IMR-90 (cell line): ENCODE measurements around the gene C3AR1. TPM values are rescaled to one million over a fixed set of nuclear protein-coding genes. Genes with fewer than 3 reads are reported as not detected.
A peak's percentile ranks its signal among the peaks of the same experiment; 100 is the strongest.
"Not testable (repeated sequence)": the region's sequence is repeated elsewhere in the genome, so short reads cannot be mapped to it uniquely, and the experiment has no call there.

Experiments
- ATAC-seq: fragments of 200-7000 bp; cut with Tn5 transposase; 2 replicates; pipeline ENCODE4 v1.9.1; 2020; ENCODE audit warnings: low read depth, mild to moderate bottlenecking, moderate library complexity
- BruUV-seq: library from RNA; stranded (reverse); fragments of 400-500 nt; replicated peaks from 2 replicates; lab custom pipeline; 2021; lab: Mats Ljungman, UMichigan
- CTCF ChIA-PET: fragments of 300-600 bp; formaldehyde crosslinking; extraction: SDS; loops from one replicate; lab custom pipeline; 2021; ENCODE audit warnings: antibody characterized with exemption; lab: Yijun Ruan, JAX
- POLR2A ChIA-PET: fragments of 300-600 bp; sonication (Branson Sonifier 250); formaldehyde crosslinking; loops from one replicate; lab custom pipeline; 2022; ENCODE audit warnings: antibody characterized with exemption; ENCODE audit not compliant: unreplicated experiment; lab: Charles Lee
- DNase-seq: peaks from one replicate; pipeline ENCODE4 v3.0.0; 2013
- H2AFZ ChIP-seq: replicated peaks from 2 replicates; pipeline ENCODE3; 2013; ENCODE audit warnings: low read length, mild to moderate bottlenecking; ENCODE audit not compliant: poor library complexity
- H2AK5ac ChIP-seq: 2 replicates; pipeline ENCODE4 v1.6.1; 2013; ENCODE audit warnings: low read depth, low read length, inconsistent platforms
- H2AK9ac ChIP-seq: replicated peaks from 2 replicates; pipeline ENCODE3; 2013; ENCODE audit warnings: mild to moderate bottlenecking, low read depth, low read length, moderate library complexity; ENCODE audit not compliant: poor library complexity
- H2BK120ac ChIP-seq: 2 replicates; pipeline ENCODE4 v1.6.1; 2013; ENCODE audit warnings: low read depth, low read length, inconsistent platforms
- H2BK15ac ChIP-seq: 3 replicates; pipeline ENCODE4 v1.6.1; 2013; ENCODE audit warnings: low read depth, low read length, inconsistent platforms
- H2BK20ac ChIP-seq: 2 replicates; pipeline ENCODE4 v1.6.1; 2013; ENCODE audit warnings: low read depth, mild to moderate bottlenecking, inconsistent platforms, low read length, moderate library complexity
- H2BK5ac ChIP-seq: 2 replicates; pipeline ENCODE4 v1.6.1; 2013; ENCODE audit warnings: mild to moderate bottlenecking, low read depth, low read length, inconsistent platforms; ENCODE audit not compliant: poor library complexity, severe bottlenecking
- H3K14ac ChIP-seq: replicated peaks from 2 replicates; pipeline ENCODE4 v1.6.1; 2013; ENCODE audit warnings: low read depth, low read length, inconsistent platforms
- H3K18ac ChIP-seq: 2 replicates; pipeline ENCODE4 v1.6.1; 2013; ENCODE audit warnings: low read depth, low read length, control low read depth
- H3K23ac ChIP-seq: 2 replicates; pipeline ENCODE4 v1.6.1; 2013; ENCODE audit warnings: low read depth, low read length, inconsistent platforms
- H3K27ac ChIP-seq: 2 replicates; pipeline ENCODE4 v1.5.1; 2013; ENCODE audit warnings: mild to moderate bottlenecking, control low read depth, low read length; ENCODE audit not compliant: insufficient read depth
- H3K27me3 ChIP-seq: 2 replicates; pipeline ENCODE4 v1.6.1; 2013; ENCODE audit warnings: low read length; ENCODE audit not compliant: control insufficient read depth, insufficient read depth
- H3K36me3 ChIP-seq: 2 replicates; pipeline ENCODE4 v1.6.1; 2013; ENCODE audit warnings: low read length, mixed read lengths; ENCODE audit not compliant: control insufficient read depth, insufficient read depth
- H3K4ac ChIP-seq: 2 replicates; pipeline ENCODE4 v1.6.1; 2013; ENCODE audit warnings: low read depth, low read length, inconsistent platforms
- H3K4me1 ChIP-seq: 2 replicates; pipeline ENCODE4 v1.6.1; 2013; ENCODE audit warnings: low read length, mixed read lengths; ENCODE audit not compliant: control insufficient read depth, insufficient read depth
- H3K4me2 ChIP-seq: 2 replicates; pipeline ENCODE4 v1.6.1; 2013; ENCODE audit warnings: low read depth, mild to moderate bottlenecking, control low read depth, low read length, moderate library complexity
- H3K4me3 ChIP-seq: 2 replicates; pipeline ENCODE4 v1.5.1; 2013; ENCODE audit warnings: low read depth, mild to moderate bottlenecking, control low read depth, low read length, moderate library complexity; ENCODE audit not compliant: insufficient read depth
- H3K56ac ChIP-seq: 2 replicates; pipeline ENCODE4 v1.6.1; 2013; ENCODE audit warnings: low read length, inconsistent platforms; ENCODE audit not compliant: insufficient read depth; ENCODE audit errors: extremely low read depth
- H3K79me1 ChIP-seq, 2 experiments: 2 replicates each; pipeline ENCODE4 v1.6.1; 2013; ENCODE audit warnings: low read length in 2 of 2, inconsistent platforms in 1 of 2, low read depth in 1 of 2
- H3K9ac ChIP-seq: 2 replicates; pipeline ENCODE4 v1.6.1; 2013; ENCODE audit warnings: low read depth, low read length, control low read depth
- H3K9me1 ChIP-seq: 2 replicates; pipeline ENCODE4 v1.6.1; 2013; ENCODE audit warnings: low read length, inconsistent platforms; ENCODE audit not compliant: insufficient read depth
- H3K9me3 ChIP-seq: 2 replicates; pipeline ENCODE4 v1.6.1; 2013; ENCODE audit warnings: low read length; ENCODE audit not compliant: control insufficient read depth, insufficient read depth
- H4K20me1 ChIP-seq: 2 replicates; pipeline ENCODE4 v1.6.1; 2013; ENCODE audit warnings: low read length, inconsistent platforms; ENCODE audit not compliant: insufficient read depth
- H4K5ac ChIP-seq: 2 replicates; pipeline ENCODE4 v1.6.1; 2013; ENCODE audit warnings: mild to moderate bottlenecking, low read depth, low read length, control low read depth
- H4K8ac ChIP-seq, 2 experiments: 2 replicates each; pipeline ENCODE4 v1.6.1; 2013; ENCODE audit warnings: low read depth in 2 of 2, low read length in 2 of 2, control low read depth in 1 of 2, inconsistent platforms in 1 of 2
- H4K91ac ChIP-seq: 2 replicates; pipeline ENCODE4 v1.6.1; 2013; ENCODE audit warnings: low read depth, low read length, inconsistent platforms; ENCODE audit not compliant: insufficient read depth
- CEBPB ChIP-seq: IDR thresholded peaks from 2 replicates; pipeline ENCODE4 v1.6.1; 2012; ENCODE audit warnings: low read depth, low read length, improper control_type of control experiment
- RAD21 ChIP-seq: IDR thresholded peaks from 2 replicates; pipeline ENCODE4 v1.6.1; 2012; ENCODE audit warnings: low read length, improper control_type of control experiment
- WGBS, 2 experiments: methylation state at CpG; one replicate each; pipeline versions ENCODE4 v1.1.5 to v1.1.7; 2013; ENCODE audit warnings: missing lambda C conversion rate in 2 of 2; ENCODE audit not compliant: insufficient read length in 1 of 2; ENCODE audit errors: extremely low coverage in 2 of 2; 5-methylcytosine and 5-hydroxymethylcytosine counted together
- dilution Hi-C: fragments of 300-500 bp; cut with HindIII; formaldehyde crosslinking; loops from one replicate; pipeline ENCODE4 v1.14.3; 2018; ENCODE audit warnings: low sequenced_read_pairs; ENCODE audit not compliant: unreplicated experiment
- in situ Hi-C: fragments of 300-500 bp; cut with MboI; formaldehyde crosslinking; loops from 3 replicates; pipeline ENCODE4 v1.14.3; 2019; ENCODE audit warnings: low sequenced_read_pairs, inconsistent platforms, mixed read lengths
- intact Hi-C: fragments of 100-400 bp; cut with micrococcal nuclease; formaldehyde crosslinking; loops from 2 replicates; pipeline ENCODE4 v1.10.0; 2022
- polyA plus RNA-seq, 3 experiments: library from polyadenylated mRNA; depleted of rRNA; stranded (reverse); fragments of >200 nt; gene quantifications; 2 replicates each; pipeline ENCODE4 v1.2.3, GENCODE V29; 2012; ENCODE audit warnings: low replicate concordance in 1 of 3
- total RNA-seq: library from RNA; depleted of rRNA; stranded (reverse); fragments of >200 nt; gene quantifications from 2 replicates; pipeline ENCODE4 v1.2.3, GENCODE V29; 2012

The C3AR1 gene
- total and polyA plus RNA-seq, 2 of the 4 experiments (the other 2 are of a cell fraction) = 0.31 to 0.36 TPM

DNA sequence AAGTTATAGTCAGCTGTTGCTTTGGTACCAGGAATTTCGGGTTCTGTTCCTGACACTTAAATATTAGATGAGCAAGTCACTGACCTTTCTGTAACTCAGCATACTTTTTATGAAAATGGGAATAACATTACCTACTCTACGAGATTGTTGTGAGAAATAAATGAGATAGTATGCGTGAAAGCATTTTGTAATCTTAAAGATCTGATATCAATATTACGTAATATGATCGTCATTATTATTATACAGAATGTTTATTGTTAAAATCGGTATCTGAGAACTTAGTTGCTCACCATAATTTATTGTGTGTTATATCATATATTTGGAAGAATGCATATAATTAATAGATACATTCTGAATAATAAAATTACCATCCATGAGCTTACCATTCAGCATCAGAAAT lies 9.8 kb upstream of the C3AR1 start:
- TF ChIP-seq RAD21 (no peak), CEBPB (peak; percentile 70)
- no peak overlapping the region for H4K8ac ChIP-seq

DNA sequence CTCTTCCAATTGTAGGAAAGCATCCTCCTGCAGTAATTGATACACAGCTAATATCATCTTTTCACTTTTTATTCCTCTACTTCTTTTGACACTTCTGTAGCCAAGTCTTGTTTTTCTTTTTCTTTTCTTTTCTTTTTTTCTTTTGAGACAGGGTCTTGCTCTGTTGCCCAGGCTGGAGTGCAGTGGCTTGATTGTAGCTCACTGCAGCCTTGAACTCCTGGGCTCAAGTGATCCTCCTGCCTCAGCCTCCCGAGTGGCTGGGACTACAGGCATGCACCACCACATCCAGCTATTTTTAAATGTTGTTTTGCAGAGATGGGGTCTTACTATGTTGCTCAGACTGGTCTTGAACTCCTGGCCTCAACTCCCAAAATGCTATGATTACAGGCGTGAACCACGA lies 5.7 kb upstream of the C3AR1 start:
- no CpG with 5 or more reads among the region's 3 CpGs for WGBS, 2 experiments
- H4K8ac ChIP-seq, POLR2A ChIA-PET, H3K9me1 ChIP-seq, H3K56ac ChIP-seq, in situ Hi-C loops, H4K5ac ChIP-seq, H3K79me1 ChIP-seq, H2AFZ ChIP-seq, CTCF ChIA-PET, dilution Hi-C loops, H3K9me3 ChIP-seq, H3K18ac ChIP-seq, H4K20me1 ChIP-seq, H3K14ac ChIP-seq, ATAC-seq, H2BK120ac ChIP-seq, DNase-seq, H2AK9ac ChIP-seq, H3K4me2 ChIP-seq, H3K4me1 ChIP-seq, H2BK5ac ChIP-seq, H3K23ac ChIP-seq, H3K36me3 ChIP-seq, H4K91ac ChIP-seq, H3K9ac ChIP-seq, H3K4me3 ChIP-seq, intact Hi-C loops, BruUV-seq, H2AK5ac ChIP-seq, H3K27ac ChIP-seq, H3K4ac ChIP-seq, H2BK15ac ChIP-seq, H3K27me3 ChIP-seq, H2BK20ac ChIP-seq: not testable (repeated sequence)

More for the DNA sequence above, 9.8 kb upstream of the C3AR1 start:
- dilution Hi-C loops = no loop called here
- H2BK20ac ChIP-seq = no peak overlapping the region
- CTCF ChIA-PET = interaction anchor here (1.4 kb wide), 1 partner anchor 30 kb away, joined by 4 read pairs; no protein-coding TSS in a partner anchor
- POLR2A ChIA-PET = no interaction called here
- no peak overlapping the region for H3K4ac ChIP-seq
- H3K18ac ChIP-seq = no peak overlapping the region
- DNase-seq (no peak), ATAC-seq (no peak)
- H4K91ac ChIP-seq = no peak overlapping the region
- H2AFZ ChIP-seq = no peak overlapping the region
- H3K36me3 ChIP-seq = no peaks in the 10 kb centered on the region
- no CpG with 5 or more reads among the region's 6 CpGs for WGBS, 2 experiments
- intact Hi-C loops = loop anchor here (5.0 kb wide), 1 partner anchor 214 kb away; no protein-coding TSS in a partner anchor
- H2BK120ac ChIP-seq = no peak overlapping the region
- H3K27ac ChIP-seq = no peak overlapping the region
- BruUV-seq = no TSS peak
- no peak overlapping the region for H3K56ac ChIP-seq
- no peak overlapping the region for H4K5ac ChIP-seq
- H3K23ac ChIP-seq = no peak overlapping the region
- peaks cover 2% of the 10 kb centered on the region for H3K4me1 ChIP-seq
- H2BK5ac ChIP-seq = no peak overlapping the region
- no peaks in the 10 kb centered on the region for H3K79me1 ChIP-seq
- no peak overlapping the region for H2AK9ac ChIP-seq
- no peaks in the 10 kb centered on the region for H4K20me1 ChIP-seq
- no peaks in the 10 kb centered on the region for H3K9me3 ChIP-seq
- no peak overlapping the region for H3K9ac ChIP-seq
- in situ Hi-C loops = loop anchor here (5.0 kb wide), 1 partner anchor 34 kb away; no protein-coding TSS in a partner anchor
- no peak overlapping the region for H3K4me2 ChIP-seq
- H2BK15ac ChIP-seq = no peak overlapping the region
- H3K27me3 ChIP-seq = no peaks in the 10 kb centered on the region
- H2AK5ac ChIP-seq = no peak overlapping the region
- no peak overlapping the region for H3K14ac ChIP-seq
- no peaks in the 10 kb centered on the region for H3K9me1 ChIP-seq
- H3K4me3 ChIP-seq = no peak overlapping the region
